ENCODE results near the gene GFPT2.

Gene GFPT2

DNA sequence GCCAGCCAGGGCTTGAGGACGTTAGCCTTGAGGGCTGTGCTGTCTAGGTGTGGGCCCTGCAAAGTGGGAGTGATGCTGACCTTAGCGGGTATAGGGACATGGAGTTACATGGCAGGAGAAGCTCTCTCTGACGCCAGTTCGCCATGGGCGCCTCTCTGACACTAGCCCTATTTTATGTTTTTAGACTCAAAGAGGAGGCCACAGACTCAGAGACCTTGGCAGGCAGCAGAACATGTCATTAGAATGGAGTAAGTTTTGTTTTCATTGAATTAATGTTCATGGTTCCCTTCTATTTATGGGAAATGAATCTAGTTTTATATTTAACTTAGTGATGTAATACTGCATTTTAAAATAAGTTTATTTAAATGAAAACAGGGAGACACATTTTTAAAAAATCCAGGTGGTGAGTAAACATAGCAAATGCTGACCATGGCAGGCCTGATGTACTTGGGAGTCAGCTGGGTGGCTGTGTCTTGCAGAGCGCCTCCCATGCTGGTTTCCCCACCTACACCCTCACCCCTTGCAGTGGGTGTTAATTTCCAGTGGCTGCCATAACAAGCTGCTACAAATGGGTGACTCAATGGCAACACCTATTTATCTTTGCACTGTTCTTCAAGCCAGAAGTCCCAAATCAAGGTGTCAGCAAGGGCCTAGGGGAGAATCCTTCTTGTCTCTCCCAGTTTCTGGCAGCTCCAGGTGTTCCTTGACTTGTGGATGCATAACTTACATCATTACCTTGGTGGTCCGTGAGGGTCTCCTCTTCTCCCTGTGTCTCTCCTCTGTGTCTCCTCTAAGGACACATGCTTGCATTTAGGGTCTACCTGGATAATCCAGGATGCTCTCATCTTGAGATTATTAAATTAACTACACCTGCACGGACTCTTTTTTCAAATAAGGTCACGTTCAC is 25.6 kb upstream of the GFPT2 start:
- no peak for DNase-seq

DNA sequence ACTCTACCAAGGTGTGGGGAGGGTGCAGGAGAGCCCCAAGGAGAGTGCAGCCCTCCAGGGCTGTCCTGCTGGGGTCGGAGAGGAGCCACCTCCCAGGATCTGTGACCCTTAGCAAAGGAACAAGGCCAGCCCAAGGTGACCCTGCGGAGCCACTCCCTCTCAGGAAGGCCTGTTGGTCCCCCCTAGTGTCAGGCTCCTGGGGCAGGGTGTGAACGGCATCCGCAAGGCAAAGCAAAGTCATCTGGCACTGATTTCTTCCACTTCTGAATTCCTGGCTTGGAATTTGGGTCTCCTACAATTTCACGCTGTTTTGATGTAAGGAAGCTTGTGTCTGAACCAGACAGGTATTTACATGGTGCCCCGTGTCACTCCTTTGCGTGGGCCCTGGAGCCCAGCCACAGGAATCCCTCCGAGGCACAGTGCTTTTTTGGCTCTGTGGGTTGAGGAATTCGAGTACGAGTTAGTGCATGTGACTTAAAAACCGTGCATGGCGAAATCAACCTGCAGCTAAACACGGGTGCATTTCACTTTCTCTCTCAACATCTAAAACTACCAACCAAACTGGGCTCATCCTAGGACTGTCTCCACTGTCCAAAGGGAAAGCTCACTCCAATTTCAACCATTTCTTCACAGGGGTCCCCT is 24.5 kb upstream of the GFPT2 start:
- no peak for DNase-seq

DNA sequence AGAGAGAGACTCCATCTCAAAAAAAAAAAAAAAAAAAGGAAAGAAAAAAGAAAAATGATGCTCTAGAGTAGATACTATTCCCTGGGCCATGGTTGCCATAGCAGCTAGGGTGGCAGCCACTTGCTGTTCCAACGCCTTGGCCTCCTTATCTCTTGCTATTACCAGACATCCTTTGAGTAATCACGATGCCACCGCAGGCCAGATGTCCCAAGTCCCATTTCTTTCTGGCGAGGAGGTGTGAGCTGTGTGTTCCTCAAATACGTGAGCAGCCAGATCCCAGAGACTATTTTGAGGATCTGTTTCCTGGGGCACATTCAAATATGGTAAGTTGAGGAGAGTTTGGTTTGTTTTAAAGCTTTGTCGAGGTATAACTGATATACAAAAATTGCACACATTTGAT is 23.4 kb upstream of the GFPT2 start:
- DNase-seq, result no peak

DNA sequence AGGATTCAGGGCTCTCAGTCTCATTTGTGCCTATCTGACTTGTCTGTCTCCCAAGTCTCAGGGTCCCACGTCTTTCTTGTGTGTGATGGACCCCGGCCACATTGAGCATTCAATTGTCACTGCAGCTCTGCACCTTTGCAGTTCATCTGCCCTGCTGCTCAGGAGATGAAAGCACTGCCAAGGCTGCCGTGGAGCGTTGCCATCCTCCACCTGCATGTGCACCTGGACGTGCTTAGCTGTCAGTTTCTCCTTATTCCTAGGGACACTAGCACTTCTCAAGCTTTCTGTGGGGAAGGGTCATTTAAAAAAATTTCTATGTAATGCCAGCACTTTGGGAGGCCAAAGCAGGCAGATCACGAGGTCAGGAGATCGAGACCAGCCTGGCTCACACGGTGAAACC is 22.8 kb upstream of the GFPT2 start:
- DNase-seq, result no peak

DNA sequence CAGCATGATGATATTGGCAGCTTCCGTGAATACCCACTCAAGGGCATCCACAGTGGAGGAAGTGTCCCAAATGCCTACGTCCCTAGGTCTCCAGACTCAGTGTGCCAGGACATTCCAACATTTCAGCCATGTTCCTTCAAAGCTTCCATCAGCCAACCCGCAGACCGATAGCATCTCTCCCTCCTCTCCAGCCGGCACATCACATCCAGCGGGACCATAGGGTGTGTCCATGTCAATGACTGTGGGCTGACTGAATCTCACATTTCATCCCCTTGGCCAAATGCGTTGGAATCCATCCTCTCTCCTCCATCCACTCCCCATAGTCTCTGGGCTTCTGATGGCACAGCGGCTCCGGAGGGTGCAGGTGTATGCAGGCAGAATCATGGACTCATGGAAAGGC is 22.2 kb upstream of the GFPT2 start:
- no peak for DNase-seq

DNA sequence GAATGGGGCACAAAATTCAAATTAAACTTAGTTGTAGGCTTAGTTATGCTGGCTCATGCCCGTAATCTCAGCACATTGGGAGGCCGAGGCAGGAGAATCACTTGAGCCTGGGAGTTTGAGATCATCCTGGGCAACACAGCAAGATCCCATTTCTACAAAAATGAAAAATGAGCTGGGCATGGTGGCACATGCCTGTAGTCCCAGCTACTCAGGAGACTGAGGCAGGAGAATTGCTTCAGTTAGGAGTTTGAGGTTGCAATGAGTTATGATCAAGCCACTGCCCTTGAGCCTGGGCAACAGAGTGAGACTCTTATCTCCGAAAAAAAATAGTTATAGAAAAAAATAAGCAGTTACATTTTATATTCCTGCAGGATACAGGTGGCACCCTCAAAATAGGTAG is 20.7 kb upstream of the GFPT2 start:
- no peak for DNase-seq

DNA sequence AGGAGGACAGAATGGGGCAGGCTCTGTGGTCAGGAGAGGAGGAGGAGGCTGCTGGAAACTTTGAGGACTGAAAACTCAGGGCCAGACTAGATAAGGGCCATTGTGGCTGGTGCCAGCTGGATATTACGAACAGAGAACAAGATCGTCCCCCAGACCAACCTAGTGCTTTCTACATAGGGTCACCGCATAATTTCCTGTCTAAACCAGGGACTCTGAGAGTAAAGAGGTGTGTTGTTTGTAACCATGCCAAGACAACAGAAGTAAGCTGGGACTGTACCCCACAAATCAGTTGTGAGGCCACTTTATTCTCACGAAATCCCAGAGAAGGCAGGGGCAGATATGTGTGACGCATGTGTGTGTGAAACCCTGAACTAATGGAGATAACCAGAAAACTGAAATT is 20.3 kb upstream of the GFPT2 start:
- no peak for DNase-seq

DNA sequence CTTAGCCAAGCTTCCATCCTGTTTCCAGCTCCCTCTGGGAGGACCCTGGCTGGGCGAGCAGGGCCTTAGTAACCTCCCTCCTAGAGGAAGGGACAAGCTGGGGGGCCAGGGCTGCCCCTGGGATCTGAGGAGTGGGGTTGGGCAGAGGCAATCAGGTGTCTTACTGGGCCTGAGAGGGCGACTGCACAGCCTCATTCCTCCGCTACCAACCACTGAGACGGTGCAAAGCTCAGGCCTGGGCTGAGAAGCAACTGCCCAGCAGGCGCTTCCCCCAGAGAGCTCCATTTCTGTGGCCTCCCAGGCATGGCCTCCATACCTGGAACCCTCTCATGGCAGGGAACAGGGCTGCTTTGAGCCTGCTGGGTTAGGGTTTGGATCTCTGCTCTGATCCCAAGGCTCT is 18.8 kb upstream of the GFPT2 start:
- DNase-seq, result no peak

DNA sequence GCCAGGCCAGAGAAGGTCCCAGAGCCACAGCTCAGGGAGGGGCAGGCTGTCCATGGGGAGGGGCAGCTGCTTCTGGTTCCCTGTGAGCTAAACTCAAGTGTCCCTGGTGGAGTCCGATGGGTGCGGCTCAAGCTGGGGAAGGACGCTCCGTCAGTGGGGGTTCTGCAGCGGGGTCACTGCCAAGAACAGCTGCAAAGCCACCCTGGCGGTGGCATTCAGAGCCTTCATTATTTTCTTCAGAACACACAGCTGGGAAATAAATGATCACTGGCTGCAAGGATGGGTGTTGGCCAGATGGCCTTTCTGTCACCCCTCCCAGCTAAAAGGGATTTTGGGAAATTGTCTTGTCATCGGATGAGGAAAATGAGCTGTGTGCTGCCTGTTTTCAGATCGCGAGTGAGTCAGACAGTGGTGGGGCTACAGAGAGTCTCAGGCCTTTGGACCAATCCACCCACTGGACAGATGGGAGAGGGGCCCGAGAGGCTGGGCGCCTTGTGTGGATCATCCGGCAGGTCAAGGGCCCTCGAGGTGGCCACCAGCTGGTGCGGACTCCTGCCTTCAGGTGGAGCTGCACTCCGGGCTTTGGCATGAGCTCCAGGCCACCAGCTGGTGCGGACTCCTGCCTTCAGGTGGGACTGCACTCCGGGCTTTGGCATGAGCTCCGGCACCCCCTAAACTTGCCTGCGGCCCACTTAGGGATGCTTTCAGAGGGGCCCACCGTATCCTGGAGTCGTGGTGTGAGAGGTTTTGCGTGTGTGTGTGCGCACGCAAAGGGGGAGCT is 17.9 kb upstream of the GFPT2 start:
- no peak for DNase-seq

DNA sequence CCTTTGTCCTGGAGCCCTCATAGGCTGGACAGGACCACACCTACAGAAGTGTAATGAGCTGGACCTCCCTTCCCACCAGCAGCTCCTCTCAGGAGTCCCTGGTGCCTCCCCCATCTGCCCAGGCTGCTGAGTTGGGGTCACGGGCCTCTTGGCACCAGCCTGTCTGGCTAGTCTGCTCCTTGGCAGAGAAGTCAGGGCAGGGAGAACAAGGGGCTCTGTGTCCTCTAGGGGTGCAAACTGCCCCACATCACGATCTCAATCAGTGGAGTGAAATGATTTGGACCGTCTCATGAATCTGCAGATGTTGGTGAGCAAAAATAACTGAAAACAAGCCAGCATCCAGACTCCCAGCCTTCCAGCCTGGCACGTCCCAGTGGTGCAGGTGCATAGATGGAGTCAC is 14.9 kb upstream of the GFPT2 start:
- DNase-seq, result no peak

DNA sequence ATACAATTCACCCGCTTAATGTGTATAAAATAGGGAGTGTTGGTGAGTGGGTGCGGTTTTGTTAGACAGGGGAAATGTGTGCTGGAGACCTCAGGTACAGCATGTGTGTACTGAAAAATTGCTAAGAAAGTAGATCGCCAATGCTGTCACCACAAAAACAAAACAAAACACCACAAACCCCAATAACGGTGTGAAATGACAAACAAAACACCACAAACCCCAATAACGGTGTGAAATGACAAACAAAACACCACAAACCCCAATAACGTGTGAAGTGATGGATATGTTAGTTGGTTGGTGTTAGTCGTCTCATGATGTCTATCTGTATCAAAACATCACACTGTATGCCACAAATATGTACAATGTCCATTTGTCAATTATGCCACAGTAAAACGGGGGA is 14.2 kb upstream of the GFPT2 start:
- DNase-seq, result no peak

DNA sequence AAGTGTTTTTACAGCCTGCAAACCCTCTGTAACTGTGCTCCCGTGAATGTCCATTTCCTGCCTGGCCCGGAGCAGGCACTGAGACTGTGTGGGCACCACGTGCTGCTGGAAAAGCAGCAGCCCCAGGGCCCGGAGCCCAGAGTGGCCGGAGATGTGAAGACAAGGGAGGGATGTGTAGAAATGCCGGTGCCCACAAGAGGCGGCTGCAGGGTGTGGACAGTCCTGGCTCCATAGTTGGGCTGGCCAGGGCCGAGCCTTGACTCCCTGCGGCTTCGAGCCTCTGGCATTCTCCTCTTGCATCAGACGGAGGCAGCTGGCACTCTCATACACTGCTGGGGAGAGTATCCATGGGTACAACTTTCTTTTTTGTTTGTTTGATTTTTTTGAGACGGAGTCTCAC is 13.2 kb upstream of the GFPT2 start:
- DNase-seq, result no peak

DNA sequence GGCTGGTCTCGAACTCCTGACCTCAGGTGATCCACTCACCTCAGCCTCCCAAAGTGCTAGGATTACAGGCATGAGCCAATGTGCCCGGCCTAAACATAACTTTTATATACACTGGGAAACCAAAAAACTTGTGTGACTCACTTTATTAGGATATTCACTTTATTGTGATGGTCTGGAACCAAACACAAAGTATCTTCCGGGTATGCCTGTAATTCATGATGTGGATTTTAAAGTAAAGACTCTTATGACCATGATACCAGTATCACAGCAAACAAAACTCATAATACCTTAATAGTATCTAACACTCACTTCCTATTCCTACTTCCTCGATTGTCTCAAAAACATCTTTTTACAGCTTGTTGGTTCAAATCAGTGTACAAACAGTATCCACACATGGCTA is 12.7 kb upstream of the GFPT2 start:
- no peak for DNase-seq

DNA sequence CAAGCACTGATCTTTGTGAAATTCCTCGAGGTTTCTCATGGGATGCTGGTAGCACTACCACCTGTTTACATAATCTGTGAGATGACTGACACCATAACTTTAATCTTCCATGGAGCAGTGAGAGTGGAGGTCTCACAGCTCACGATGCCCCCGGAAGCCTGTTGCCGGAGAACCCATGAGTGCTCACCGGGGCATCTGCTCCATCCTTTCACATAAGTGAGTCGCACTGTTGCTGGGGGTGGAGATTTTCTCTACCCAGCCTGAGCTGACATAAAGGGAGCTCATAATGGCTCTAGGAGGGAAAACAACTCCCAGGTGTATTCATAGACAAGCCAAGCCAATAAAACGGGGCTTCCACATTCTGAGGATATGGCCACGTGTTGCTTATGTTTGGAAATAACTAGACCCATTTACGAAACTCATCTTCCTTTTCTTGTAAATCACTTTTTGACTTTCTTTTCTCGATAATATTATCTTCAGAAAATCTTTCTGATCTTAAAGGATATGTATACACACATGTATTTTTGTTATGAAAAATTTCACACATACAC is 11.2 kb upstream of the GFPT2 start:
- DNase-seq, result no peak

DNA sequence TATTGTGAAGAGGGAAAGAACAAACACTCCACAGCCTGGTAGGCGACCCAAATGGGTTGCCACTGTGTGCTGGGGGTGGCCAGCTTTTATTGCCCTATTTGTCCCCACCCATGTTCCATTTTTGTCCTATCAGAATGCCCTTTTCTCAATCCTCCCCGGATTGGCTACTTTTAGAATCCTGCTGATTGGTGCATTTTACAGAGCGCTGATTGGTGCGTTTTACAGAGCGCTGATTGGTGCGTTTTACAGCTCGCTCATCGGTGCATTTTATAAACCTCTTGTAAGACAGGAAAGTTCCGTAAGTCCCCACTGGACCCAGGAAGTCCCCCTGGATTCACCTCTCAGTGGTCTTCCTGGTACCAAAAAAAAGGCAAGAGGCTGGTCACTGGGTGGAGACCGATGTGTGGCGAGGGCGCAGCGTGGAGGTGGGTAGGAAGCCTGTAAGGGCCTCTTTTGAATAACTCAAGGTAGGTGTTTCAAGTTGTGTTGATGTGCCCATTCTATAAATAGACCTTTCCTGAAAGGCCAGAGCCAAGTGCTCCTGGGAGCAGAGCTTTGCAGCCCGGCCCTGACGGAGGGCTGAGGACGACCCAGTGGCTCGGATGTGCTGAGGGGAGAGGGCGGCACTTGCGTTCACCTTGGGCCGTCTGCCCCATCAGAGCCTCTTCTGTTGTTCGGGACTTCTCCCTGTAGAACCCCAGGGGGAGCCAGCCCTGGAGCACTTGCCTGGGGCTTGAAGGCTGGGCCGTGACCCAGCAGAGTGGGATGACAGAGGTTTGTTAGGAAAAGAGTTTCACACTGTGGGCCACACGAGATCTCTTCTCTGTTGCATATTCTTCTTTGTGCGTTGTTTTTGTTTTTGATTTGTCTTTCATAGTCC is 7.2 kb upstream of the GFPT2 start:
- DNase-seq, result no peak

DNA sequence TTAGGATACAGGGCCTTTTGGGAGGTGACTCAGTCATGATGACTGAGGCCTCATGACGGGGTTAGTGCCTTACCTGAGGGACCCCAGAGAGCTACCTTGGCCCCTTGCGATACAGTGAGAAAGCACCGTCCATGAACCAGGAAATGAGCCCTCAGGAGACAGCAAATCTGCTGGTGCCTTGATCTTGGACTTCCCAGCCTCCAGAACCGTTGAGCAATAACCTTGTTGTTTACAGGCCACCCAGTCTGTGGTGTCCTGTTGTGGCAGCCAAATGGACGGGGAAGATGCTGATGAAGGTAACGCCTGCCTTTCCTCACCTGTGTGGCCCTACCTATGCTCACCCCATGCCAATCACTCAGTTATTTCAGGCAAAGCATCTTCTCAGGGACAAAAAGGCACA is 5.6 kb upstream of the GFPT2 start:
- no peak for DNase-seq

DNA sequence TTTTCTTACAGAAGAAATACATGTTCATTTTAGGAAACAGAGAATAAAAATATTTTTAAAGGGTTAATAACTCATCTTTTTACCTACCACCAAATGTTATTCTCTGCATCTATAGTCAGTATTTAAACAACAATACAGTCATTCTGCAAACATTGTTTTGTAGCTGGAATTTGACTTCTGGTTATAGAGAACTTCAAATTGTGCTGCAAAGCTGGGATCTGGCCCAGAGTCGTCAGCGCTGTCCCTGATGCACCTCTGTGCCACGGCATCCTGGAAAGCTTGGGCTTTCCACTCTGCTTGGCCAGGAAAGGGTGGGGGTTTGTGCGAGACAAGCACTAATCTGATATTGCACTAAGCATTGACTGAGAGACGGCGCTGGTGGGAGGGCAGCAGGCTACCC is 5.0 kb upstream of the GFPT2 start:
- DNase-seq, result no peak

DNA sequence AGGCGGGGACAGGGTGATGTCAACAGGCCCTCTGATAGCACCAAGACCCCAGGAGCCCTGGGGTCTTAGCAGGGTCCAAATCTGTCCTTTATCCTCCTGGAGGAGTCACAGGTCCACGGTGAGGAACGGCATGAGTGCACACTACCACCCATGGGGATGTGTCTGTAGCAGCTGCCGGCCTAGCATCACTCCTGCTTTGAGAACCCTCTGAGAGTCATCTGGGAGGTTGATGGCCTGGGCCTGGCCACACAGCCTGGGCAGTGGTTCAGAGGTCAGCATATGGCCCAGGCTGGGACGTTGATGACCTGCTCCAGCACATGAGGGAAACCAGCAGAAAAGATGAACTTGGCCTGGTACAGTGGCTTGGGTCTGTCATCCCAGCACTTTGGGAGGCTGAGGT is 1.8 kb upstream of the GFPT2 start:
- DNase-seq, result no peak

DNA sequence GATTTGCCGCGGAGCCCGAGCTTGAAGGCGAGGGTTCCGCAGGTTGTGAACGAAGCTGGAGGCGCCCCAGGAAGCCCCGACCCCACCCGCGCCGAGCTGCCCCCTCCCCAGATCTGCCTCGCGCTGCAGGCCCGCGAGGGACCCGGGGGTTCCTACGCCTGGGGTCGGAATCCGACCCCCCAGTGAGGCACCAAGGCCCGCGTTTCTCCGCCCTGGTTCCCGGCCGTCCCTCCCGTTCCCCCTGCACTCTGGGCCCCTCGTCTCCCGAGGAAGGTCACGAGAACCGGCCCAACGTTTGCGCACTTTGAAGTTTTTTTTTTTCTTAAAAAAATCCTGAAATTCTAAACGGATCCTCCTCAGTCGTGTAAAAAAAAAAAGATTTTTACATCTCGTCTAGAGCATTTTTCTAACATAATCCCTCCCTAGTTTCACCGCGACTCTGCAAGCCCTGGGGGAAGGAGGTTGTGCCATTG is 880 bp upstream of the GFPT2 start:
- no peak for DNase-seq

DNA sequence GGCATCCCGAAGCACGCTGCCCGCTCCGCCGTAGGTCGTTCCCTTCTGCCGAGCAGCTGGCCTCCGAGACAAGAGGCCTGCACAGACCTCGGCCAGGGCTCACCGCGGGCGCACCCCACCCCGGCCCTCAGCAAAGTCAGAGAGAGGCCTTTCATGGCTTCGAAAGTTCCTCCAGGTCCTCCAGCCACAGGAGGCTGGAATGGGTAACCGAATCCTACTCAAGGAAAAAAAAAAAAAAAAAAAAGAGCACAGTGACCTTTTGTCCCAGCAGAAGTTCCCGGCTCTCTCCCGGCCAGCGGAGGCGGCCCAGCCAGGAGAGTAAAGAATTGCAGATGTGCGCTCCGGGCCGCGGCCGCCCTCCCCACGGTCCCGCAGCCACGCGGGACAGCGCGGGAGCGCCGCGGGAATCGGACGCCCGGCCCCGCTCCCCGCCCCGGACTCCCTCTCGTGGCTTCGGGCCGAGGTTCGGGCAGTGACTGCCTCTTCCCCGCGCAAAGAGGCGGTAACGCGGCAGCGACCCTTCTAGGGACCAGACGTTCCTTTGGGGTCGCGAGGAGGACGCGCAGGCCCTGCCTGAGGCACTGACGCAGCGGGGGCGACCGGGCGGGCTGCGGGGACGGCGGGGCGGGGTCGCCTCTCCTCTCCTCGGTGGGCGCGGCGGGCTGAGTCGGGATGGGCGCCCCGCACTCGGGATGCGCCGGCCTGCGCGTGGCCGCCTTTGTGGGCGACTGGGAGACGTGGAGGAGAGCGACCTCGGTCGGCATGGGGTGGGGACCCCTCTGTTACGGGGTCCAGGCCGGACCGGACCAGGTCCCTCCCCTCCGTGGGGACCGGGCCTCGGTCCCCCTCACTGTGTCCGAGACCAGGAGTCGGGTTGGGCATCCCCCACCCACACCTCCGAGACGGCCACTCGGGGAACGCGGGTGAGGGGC is 754 bp downstream of the GFPT2 start:
- no peak for DNase-seq
